ENCODE data around the gene TOX3.

- TF ChIP-seq EZH2phosphoT487 (conservative IDR thresholded peaks at IDR 0.05; ENCODE audit: low read length): no peak
- TF ChIP-seq, protein P1, sequence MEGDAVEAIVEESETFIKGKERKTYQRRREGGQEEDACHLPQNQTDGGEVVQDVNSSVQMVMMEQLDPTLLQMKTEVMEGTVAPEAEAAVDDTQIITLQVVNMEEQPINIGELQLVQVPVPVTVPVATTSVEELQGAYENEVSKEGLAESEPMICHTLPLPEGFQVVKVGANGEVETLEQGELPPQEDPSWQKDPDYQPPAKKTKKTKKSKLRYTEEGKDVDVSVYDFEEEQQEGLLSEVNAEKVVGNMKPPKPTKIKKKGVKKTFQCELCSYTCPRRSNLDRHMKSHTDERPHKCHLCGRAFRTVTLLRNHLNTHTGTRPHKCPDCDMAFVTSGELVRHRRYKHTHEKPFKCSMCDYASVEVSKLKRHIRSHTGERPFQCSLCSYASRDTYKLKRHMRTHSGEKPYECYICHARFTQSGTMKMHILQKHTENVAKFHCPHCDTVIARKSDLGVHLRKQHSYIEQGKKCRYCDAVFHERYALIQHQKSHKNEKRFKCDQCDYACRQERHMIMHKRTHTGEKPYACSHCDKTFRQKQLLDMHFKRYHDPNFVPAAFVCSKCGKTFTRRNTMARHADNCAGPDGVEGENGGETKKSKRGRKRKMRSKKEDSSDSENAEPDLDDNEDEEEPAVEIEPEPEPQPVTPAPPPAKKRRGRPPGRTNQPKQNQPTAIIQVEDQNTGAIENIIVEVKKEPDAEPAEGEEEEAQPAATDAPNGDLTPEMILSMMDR (IDR thresholded peaks at IDR 0.05; ENCODE audit: insufficient read depth, low read length, poor library complexity, severe bottlenecking): no peak
Observed at GRCh38 chr16:52437277-52437670, 109.7 kb downstream of the TOX3 start.

Data from SU-DHL-6 (cell line).